Gastrocnemius medialis (tissue), 4 donors: ENCODE results near the gene THRB.

Source experiments
- CTCF ChIP-seq, 5 experiments: fragments of 450-650 bp in 3 of 5; fragments of 200-600 bp in 2 of 5; sonication (generic) in 2 of 5; IDR thresholded peaks in 4 of 5; conservative IDR thresholded peaks in 1 of 5; 1 replicate in 4 of 5; 2 replicates in 1 of 5; pipeline ENCODE4 v1.5.1; 2016 to 2019; ENCODE audit warnings: antibody characterized with exemption in 5 of 5, mild to moderate bottlenecking in 3 of 5, moderate library complexity in 3 of 5
- POLR2A ChIP-seq, 2 donors: fragments of 450-650 bp; IDR thresholded peaks; one replicate each; pipeline ENCODE4 v1.6.1; 2017; ENCODE audit warnings: antibody characterized with exemption in 2 of 2, mild to moderate bottlenecking in 2 of 2, moderate library complexity in 2 of 2

GRCh38 chr3:24242012-24242698 lies 252.5 kb downstream of the THRB start:
- no peak for TF ChIP-seq CTCF (IDR thresholded peaks at IDR 0.05 in 4 of 5, conservative IDR thresholded peaks at IDR 0.05 in 1 of 5)
- TF ChIP-seq POLR2A (IDR thresholded peaks at IDR 0.05), result no peak
